Tibial nerve (tissue), 4 donors: Measurements from ENCODE around the gene PRKCH.
"Not testable (repeated sequence)": the region's sequence is repeated elsewhere in the genome, so short reads cannot be mapped to it uniquely, and the experiment has no call there.

ENCODE experiments used
- CTCF ChIP-seq, 5 experiments: fragments of 200-600 bp in 3 of 5; fragments of 450-650 bp in 2 of 5; sonication (generic) in 3 of 5; IDR thresholded peaks; one replicate each; pipeline ENCODE4 v1.5.1; 2016 to 2019; ENCODE audit warnings: antibody characterized with exemption in 5 of 5, mild to moderate bottlenecking in 3 of 5, moderate library complexity in 2 of 5
- EP300 ChIP-seq, 2 donors: sonication (generic); formaldehyde crosslinking; IDR thresholded peaks; one replicate each; pipeline ENCODE4 v1.6.1; 2017; ENCODE audit warnings: antibody characterized with exemption in 2 of 2, mild to moderate bottlenecking in 1 of 2
- POLR2A ChIP-seq, 2 donors: fragments of 450-650 bp; IDR thresholded peaks; one replicate each; pipeline ENCODE4 v1.6.1; 2017; ENCODE audit warnings: antibody characterized with exemption in 2 of 2, mild to moderate bottlenecking in 2 of 2, moderate library complexity in 2 of 2

GRCh38 chr14:61464539-61465320, 143.4 kb downstream of the PRKCH start:
- TF ChIP-seq CTCF, EP300, POLR2A (IDR thresholded peaks at IDR 0.05): not testable (repeated sequence)
